ENCODE measurements around the gene TEX47. TPM values are rescaled to one million over a fixed set of nuclear protein-coding genes. Genes with fewer than 3 reads are reported as not detected.

The TEX47 gene
- total and polyA plus RNA-seq, 2 experiments from 2014 or later = not detected

DNA sequence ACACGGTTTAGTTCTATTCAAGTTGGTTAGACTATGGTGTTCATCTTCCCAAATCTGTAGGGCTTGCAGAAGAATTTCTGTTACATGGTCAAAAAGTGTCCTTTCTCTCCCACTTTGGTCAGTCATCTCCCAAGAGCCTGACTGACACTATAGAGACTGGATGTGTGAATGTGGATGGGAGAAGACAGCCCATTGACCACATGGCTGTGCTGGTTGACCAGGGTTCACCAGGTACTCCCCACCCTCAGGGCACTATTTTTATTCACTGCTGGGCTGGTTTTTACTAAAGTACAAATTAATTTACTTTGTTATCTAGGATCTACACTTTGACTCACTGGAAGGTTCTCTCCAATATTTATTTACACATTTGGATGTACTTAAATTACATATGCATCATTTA is 33.8 kb downstream of the TEX47 start:
- DNase-seq (ENCODE audit: low read depth in 1 of 2, low spot score in 1 of 2) = no peak
- Histone ChIP-seq H3K36me3 (no peaks in the 10 kb centered on the region), H3K4me3 (no peak overlapping the region), H3K4me1 (ENCODE audit: low read depth) (no peaks in the 10 kb centered on the region), H3K27me3 (peaks cover 55% of the 10 kb centered on the region), H3K27ac (no peak overlapping the region), H3K9me3 (ENCODE audit: low read depth) (no peaks in the 10 kb centered on the region)
- TF ChIP-seq, protein P1, sequence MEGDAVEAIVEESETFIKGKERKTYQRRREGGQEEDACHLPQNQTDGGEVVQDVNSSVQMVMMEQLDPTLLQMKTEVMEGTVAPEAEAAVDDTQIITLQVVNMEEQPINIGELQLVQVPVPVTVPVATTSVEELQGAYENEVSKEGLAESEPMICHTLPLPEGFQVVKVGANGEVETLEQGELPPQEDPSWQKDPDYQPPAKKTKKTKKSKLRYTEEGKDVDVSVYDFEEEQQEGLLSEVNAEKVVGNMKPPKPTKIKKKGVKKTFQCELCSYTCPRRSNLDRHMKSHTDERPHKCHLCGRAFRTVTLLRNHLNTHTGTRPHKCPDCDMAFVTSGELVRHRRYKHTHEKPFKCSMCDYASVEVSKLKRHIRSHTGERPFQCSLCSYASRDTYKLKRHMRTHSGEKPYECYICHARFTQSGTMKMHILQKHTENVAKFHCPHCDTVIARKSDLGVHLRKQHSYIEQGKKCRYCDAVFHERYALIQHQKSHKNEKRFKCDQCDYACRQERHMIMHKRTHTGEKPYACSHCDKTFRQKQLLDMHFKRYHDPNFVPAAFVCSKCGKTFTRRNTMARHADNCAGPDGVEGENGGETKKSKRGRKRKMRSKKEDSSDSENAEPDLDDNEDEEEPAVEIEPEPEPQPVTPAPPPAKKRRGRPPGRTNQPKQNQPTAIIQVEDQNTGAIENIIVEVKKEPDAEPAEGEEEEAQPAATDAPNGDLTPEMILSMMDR (IDR thresholded peaks at IDR 0.05; ENCODE audit: low read depth, low read length) = no peak

DNA sequence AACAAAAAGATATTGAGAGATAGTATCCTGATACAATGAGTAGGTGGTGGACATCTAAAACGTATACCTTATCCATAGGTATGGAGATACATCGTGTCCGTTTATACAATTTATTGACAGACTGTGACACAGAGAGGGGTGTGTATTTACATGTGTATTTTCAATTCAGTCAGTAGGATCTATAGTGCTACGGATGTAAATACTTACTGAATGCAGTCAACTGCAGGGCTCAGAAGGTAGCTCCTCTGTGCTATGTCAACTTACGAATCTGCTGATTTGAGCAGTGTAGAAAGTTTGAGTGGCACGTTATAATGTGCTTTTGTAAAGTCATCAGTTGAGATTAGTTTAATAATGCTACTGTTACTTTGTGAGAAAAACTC is 35.4 kb downstream of the TEX47 start:
- TF ChIP-seq, protein P1 (IDR thresholded peaks at IDR 0.05; ENCODE audit: low read depth, low read length) = no peak
- no peak for DNase-seq (ENCODE audit: low read depth in 1 of 2, low spot score in 1 of 2)
- Histone ChIP-seq H3K27me3 (peaks cover 71% of the 10 kb centered on the region), H3K4me1 (ENCODE audit: low read depth) (no peaks in the 10 kb centered on the region), H3K27ac (no peak overlapping the region), H3K4me3 (no peak overlapping the region), H3K36me3 (no peaks in the 10 kb centered on the region), H3K9me3 (ENCODE audit: low read depth) (no peaks in the 10 kb centered on the region)

DNA sequence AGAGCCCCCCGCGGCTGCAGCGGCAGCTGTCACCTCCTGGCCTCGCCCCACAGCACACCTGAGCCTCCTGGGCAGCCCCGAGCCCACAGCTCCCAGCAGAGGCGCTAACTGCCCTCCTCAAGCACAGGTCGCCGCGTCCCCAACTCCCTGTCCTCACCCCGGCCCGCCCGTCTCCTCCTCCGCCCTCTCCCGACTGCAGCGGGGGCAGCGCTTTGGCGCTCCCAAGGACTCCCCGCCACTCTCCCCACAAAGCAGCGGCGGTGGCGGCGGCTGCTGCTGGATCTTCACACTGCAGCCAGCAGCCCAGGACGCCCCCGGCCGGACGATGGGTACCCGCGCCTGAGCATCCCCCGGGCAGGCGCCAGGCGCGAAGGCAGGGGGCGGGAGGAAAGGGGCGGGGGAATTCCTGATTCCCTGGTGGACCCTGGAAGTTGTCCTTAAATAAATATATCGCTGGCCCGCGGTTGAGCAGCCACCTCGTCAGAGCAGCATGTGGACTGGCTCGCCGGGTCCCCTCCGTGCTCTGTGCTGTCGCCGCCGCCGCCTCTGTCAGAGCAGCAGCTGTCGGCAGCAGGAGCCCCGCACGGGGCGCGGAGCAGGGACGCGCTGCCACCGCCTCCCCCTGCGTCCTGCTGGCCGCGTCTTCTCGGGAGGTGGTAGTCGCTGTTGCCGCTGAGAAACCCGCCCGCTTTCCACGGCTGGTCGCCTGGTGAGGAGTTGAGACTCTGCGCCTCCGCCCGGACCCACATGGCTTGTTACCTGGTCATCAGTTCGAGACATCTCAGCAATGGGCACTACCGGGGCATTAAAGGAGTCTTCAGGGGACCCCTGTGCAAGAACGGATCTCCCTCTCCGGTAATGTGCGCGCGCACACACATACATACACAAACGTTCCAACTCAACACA is 36.1 kb downstream of the TEX47 start, which contains the start of gene ZNF804B:
ZNF804B (plus strand) TSS at position 471 of the 906 bp plus-strand sequence; CDS start at position 748, 277 bp downstream.
- TF ChIP-seq, protein P1 (IDR thresholded peaks at IDR 0.05; ENCODE audit: low read depth, low read length) = no peak
- Histone ChIP-seq H3K4me3 (peak within 1 kb of the TSS; percentile 30), H3K27me3 (peaks cover 75% of the 10 kb centered on the region), H3K36me3 (no peaks in the 10 kb centered on the region), H3K4me1 (ENCODE audit: low read depth) (no peaks in the 10 kb centered on the region), H3K27ac (no peak within 1 kb of the TSS), H3K9me3 (ENCODE audit: low read depth) (no peaks in the 10 kb centered on the region)
- DNase-seq (ENCODE audit: low read depth in 1 of 2, low spot score in 1 of 2) = peak in 1 of 2 donors; percentile 59

DNA sequence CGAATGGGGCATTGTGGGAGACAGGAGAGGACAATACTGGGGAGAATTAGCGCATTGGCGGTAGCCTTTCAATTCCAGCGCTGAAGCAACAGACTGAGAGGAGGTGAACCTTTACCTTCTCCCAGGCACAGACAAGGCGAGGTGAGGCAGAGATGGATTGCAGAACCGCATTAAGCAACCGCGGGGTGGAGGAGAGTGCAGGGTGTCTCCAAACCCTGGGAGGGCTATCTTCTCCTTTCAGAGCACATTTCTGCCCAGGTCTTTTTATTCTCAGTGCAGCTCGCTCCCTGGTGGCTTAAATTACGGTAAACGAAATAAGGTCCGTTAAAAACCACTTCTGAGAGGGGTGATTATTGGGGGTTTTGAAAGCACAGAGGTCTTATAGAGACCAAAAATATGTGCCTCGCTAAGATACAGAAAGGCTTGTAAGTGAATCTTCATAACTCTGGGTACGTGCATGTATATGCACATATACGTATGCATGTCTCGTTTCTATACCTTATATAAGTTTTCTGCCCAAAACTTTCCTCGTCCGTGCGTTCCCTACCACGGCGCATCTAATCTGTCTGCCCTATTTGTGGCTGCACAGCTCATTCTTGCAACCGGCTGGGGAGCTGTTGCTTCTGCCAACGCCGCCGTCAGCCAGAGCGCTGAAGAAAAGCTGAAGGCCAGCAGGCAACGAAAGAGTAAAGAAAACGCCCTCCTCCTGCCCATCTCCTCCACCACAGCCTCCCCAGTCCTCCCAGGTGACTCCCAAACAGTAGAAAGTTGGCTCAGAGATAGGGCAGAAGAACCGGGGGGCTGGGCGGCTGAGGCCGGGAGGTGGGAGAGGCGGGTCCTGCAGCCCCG is 36.9 kb downstream of the TEX47 start:
- Histone ChIP-seq H3K27me3 (peaks cover 75% of the 10 kb centered on the region), H3K36me3 (no peaks in the 10 kb centered on the region), H3K4me3 (peak overlapping the region; percentile 30), H3K9me3 (ENCODE audit: low read depth) (no peaks in the 10 kb centered on the region), H3K4me1 (ENCODE audit: low read depth) (no peaks in the 10 kb centered on the region), H3K27ac (no peak overlapping the region)
- TF ChIP-seq, protein P1 (IDR thresholded peaks at IDR 0.05; ENCODE audit: low read depth, low read length) = no peak
- DNase-seq (ENCODE audit: low read depth in 1 of 2, low spot score in 1 of 2) = peak; percentile 22 to 61

DNA sequence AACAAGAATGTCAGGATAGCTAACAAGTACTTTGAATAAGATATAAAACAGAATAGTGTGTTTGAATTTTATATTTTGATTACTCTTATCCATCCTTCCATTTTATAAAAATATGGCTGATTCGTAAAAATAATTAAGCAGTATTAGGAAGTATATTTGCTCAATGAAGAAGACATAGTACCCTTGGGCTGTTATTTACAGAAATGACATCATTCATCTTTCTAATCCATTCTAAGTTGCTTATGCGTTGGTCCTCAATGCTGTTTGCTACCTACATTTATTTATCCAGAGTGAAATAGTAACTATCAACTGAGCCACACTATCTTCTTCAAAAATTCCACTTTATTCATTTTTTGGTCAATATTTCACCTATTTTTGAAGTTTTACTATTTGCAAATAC is 38.2 kb downstream of the TEX47 start:
- Histone ChIP-seq H3K27me3 (peaks cover 75% of the 10 kb centered on the region), H3K27ac (no peak overlapping the region), H3K4me3 (no peak overlapping the region), H3K4me1 (ENCODE audit: low read depth) (no peaks in the 10 kb centered on the region), H3K9me3 (ENCODE audit: low read depth) (no peaks in the 10 kb centered on the region), H3K36me3 (no peaks in the 10 kb centered on the region)
- TF ChIP-seq, protein P1 (IDR thresholded peaks at IDR 0.05; ENCODE audit: low read depth, low read length) = no peak
- DNase-seq (ENCODE audit: low read depth in 1 of 2, low spot score in 1 of 2) = no peak
